Lung (tissue), 12 donors: ENCODE data around the gene ERFL. TPM values are rescaled to one million over a fixed set of nuclear protein-coding genes. Genes with fewer than 3 reads are reported as not detected.
"Not testable (repeated sequence)": the region's sequence is repeated elsewhere in the genome, so short reads cannot be mapped to it uniquely, and the experiment has no call there.

ENCODE experiments used
- ATAC-seq: fragments of 200-7000 bp; cut with Tn5 transposase; one replicate; pipeline ENCODE4 v1.9.1; 2020; ENCODE audit warnings: moderate number of reproducible peaks; ENCODE audit not compliant: insufficient read depth, low FRiP score
- DNase-seq, 3 donors: peaks; one replicate each; pipeline ENCODE4 v3.0.0-alpha.2; 2013 to 2017
- H3K27ac ChIP-seq, 2 donors: one replicate each; pipeline ENCODE4 v1.5.1; 2013; ENCODE audit warnings: mild to moderate bottlenecking in 2 of 2, moderate library complexity in 2 of 2, control low read depth in 1 of 2, inconsistent platforms in 1 of 2, low read depth in 1 of 2, low read length in 1 of 2
- H3K27me3 ChIP-seq, 3 donors: one replicate each; pipeline ENCODE4 v1.5.1; 2013; ENCODE audit warnings: low read length in 2 of 3; ENCODE audit not compliant: control insufficient read depth in 3 of 3, insufficient read depth in 3 of 3
- H3K36me3 ChIP-seq, 4 donors: one replicate each; pipeline ENCODE4 v1.5.1; 2013; ENCODE audit warnings: low read length in 4 of 4, mild to moderate bottlenecking in 1 of 4, moderate library complexity in 1 of 4; ENCODE audit not compliant: control insufficient read depth in 4 of 4, insufficient read depth in 4 of 4
- H3K4me1 ChIP-seq, 5 donors: one replicate each; pipeline ENCODE4 v1.5.1; 2013; ENCODE audit warnings: low read length in 5 of 5, mild to moderate bottlenecking in 2 of 5, moderate library complexity in 1 of 5; ENCODE audit not compliant: control insufficient read depth in 5 of 5, insufficient read depth in 5 of 5
- H3K4me3 ChIP-seq: one replicate; pipeline ENCODE4 v1.5.1; 2013; ENCODE audit warnings: mild to moderate bottlenecking, control low read depth, moderate library complexity
- H3K9ac ChIP-seq, 2 donors: one replicate each; pipeline ENCODE4 v1.5.1; 2013; ENCODE audit warnings: low read length in 2 of 2, control low read depth in 1 of 2; ENCODE audit not compliant: insufficient read depth in 1 of 2
- H3K9me3 ChIP-seq, 4 donors: one replicate each; pipeline ENCODE4 v1.5.1; 2013; ENCODE audit warnings: low read length in 3 of 4, mild to moderate bottlenecking in 1 of 4, moderate library complexity in 1 of 4; ENCODE audit not compliant: control insufficient read depth in 4 of 4, insufficient read depth in 3 of 4
- CTCF ChIP-seq: IDR thresholded peaks from 2 replicates; pipeline ENCODE4 v1.5.1; 2012; ENCODE audit warnings: mild to moderate bottlenecking; ENCODE audit errors: control extremely low read depth, extremely low read depth
- WGBS, 2 donors: extraction: QIAGEN DNeasy Blood & Tissue Kit; methylation state at CpG; one replicate each; pipeline ENCODE4 v1.1.7; 2013; 5-methylcytosine and 5-hydroxymethylcytosine counted together
- polyA plus RNA-seq, 2 donors: library from polyadenylated mRNA; stranded (reverse); fragments of 200-250 nt; gene quantifications; one replicate each; pipeline ENCODE4 v1.2.1, GENCODE V29; 2013
- total RNA-seq, 2 donors: library from RNA; depleted of rRNA in 1 of 2; stranded (reverse); fragments of >200 nt in 1 of 2; gene quantifications; one replicate each; pipeline ENCODE4 v1.2.1, GENCODE V29; 2014 to 2021
- donor health status: control.
- donor health status: control.
- donor health status: Bipolar disorder and iron deficiency.
- donor health status: healthy.
- donor health status: DM: yes; HTN: yes; CAD: no.

Gene ERFL
- total and polyA plus RNA-seq, 4 donors = 0.16 to 0.67 (median 0.37) TPM; not detected in 1

GRCh38 chr19:41877916-41878905, 50.0 kb downstream of the ERFL start:
- WGBS, 2 donors = 61 to 73% methylated on average over 17 of the region's 17 CpGs
- Histone ChIP-seq H3K9ac (no peak overlapping the region), H3K4me1 (peaks cover 0 to 5% (median 0%) of the 10 kb centered on the region in 5 donors)

GRCh38 chr19:41876847-41877832, 51.1 kb downstream of the ERFL start, which contains the start of gene CD79A:
TSS of gene CD79A (plus strand) at chr19:41877279. CDS start at chr19:41877305, 26 bp downstream.
- no peak within 1 kb of the TSS for H3K4me3 ChIP-seq
- DNase-seq (no peak), ATAC-seq (no peak)
- no peaks in the 10 kb centered on the region for H3K9me3 ChIP-seq
- H3K4me1 ChIP-seq = no peaks in the 10 kb centered on the region
- no peaks in the 10 kb centered on the region for H3K36me3 ChIP-seq
- TF ChIP-seq CTCF = no peak
- peaks cover 0 to 3% (median 0%) of the 10 kb centered on the region in 3 donors for H3K27me3 ChIP-seq
- H3K9ac ChIP-seq = no peak within 1 kb of the TSS
- H3K27ac ChIP-seq = peak within 1 kb of the TSS in 1 of 2 donors; percentile 26
- 24 to 59% methylated on average over 9 of the region's 9 CpGs for WGBS, 2 donors

More at GRCh38 chr19:41877916-41878905, 50.0 kb downstream of the ERFL start:
- Histone ChIP-seq H3K9me3 (no peaks in the 10 kb centered on the region), H3K27me3 (peaks cover 0 to 3% (median 0%) of the 10 kb centered on the region in 3 donors), H3K4me3 (no peak overlapping the region), H3K27ac (no peak overlapping the region), H3K36me3 (no peaks in the 10 kb centered on the region)
- DNase-seq = no peak
- ATAC-seq = no peak
- no peak for TF ChIP-seq CTCF

- not testable (repeated sequence) for ATAC-seq, H3K36me3 ChIP-seq, H3K4me3 ChIP-seq, DNase-seq, H3K9me3 ChIP-seq, H3K9ac ChIP-seq, H3K4me1 ChIP-seq, H3K27me3 ChIP-seq
- WGBS, 2 donors = 82 to 83% methylated on average over 3 of the region's 3 CpGs
- H3K27ac ChIP-seq = peak overlapping the region in 1 of 2 donors; percentile 25
These were observed 52.3 kb downstream of the ERFL start for GRCh38 chr19:41875973-41876372.
